T-helper 1 cell treated with Interleukin-12 subunit alpha and Interleukin-12 subunit beta and Interleukin-4 antibody, amounts not matched to agents 30 ng/mL and 1 ng/mL, for 36 hours (primary cell): ENCODE data around the gene F2RL1. TPM values are rescaled to one million over a fixed set of nuclear protein-coding genes. Genes with fewer than 3 reads are reported as not detected.

ENCODE experiments used
- intact Hi-C: fragments of 100-400 bp; cut with micrococcal nuclease; formaldehyde crosslinking; loops from one replicate; pipeline ENCODE4 v1.15.1; 2024
- total RNA-seq: library from RNA; stranded (reverse); gene quantifications from 2 replicates; pipeline ENCODE4 v1.2.3, GENCODE V29; 2022

Gene F2RL1
- total RNA-seq, 1 donor from 2014 or later, result 0.71 TPM

GRCh38 chr5:76849419-76850291, 30.8 kb downstream of the F2RL1 start, which contains the start of gene S100Z:
S100Z (plus strand) TSS chr5:76850014; CDS start chr5:76875360, 25,346 bp downstream.
- intact Hi-C loops, result loop anchor here (10.0 kb wide), 1 partner anchor 115 kb away; no protein-coding TSS in a partner anchor

DNA sequence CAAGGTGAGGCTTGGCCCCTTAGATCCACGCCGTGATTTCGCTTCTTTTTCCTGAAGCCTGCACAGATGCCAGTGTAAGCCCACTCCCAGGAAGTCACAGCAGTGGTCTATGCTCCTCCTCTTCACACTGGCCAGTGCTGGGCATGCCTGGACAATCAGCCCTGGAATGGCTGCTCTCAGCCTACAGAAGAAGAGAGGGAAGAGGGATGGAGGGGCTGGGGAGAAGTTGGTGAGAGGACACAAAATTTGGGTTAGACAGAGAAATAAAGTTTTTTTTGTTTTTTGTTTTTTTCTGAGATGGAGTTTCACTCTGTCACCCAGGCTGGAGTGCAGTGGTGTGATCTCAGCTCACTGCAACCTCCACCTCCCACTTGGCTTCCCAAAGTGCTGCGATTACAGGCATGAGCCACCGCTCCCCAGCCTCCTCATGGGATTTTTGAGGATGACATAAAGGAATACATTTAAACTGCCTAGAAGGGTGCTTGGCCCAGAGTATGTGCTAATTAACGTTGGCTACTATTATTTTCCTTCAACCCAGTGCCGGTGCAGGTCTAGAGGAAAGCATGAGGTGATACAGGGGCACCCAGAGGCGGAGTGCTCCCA, 31.8 kb downstream of the F2RL1 start:
- intact Hi-C loops, result loop anchor here (10.0 kb wide), 1 partner anchor 116 kb away; no protein-coding TSS in a partner anchor

- intact Hi-C loops, result loop anchor here (10.0 kb wide), 1 partner anchor 117 kb away; no protein-coding TSS in a partner anchor
Observed at GRCh38 chr5:76851728-76852369, 33.0 kb downstream of the F2RL1 start.

GRCh38 chr5:76852772-76853171, 33.9 kb downstream of the F2RL1 start:
- intact Hi-C loops, result loop anchor here (10.0 kb wide), 1 partner anchor 118 kb away; no protein-coding TSS in a partner anchor

- intact Hi-C loops, result loop anchor here (10.0 kb wide), 1 partner anchor 119 kb away; no protein-coding TSS in a partner anchor
Observed at GRCh38 chr5:76853741-76854140, 34.9 kb downstream of the F2RL1 start.

DNA sequence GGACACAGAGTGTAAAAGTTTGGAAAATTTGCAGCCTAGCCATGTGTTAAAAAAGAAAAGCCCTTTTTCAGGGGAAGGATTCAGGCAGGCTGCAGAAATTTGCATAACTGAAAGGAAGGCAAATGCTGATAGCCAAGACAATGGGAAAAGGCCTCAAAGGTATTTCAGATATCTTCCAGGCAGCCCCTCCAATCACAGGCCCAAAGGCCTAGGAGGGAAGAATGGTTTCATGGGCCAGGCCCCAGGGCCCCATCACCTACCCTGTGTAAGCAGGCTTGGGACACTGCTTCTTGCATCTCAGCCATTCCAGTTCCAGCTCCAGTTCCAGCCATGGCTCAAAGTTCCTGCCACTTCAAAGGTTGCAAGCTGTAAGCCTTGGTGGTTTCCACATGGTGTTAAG, 35.8 kb downstream of the F2RL1 start:
- intact Hi-C loops, result loop anchor here (10.0 kb wide), 1 partner anchor 120 kb away; no protein-coding TSS in a partner anchor

GRCh38 chr5:76855501-76855900, 36.7 kb downstream of the F2RL1 start:
- intact Hi-C loops, result loop anchor here (10.0 kb wide), 1 partner anchor 121 kb away; no protein-coding TSS in a partner anchor

GRCh38 chr5:76855961-76856360, 37.1 kb downstream of the F2RL1 start:
- intact Hi-C loops, result loop anchor here (2.0 to 10.0 kb wide), 2 partner anchors 37 to 121 kb away; partner anchors contain the start of gene F2RL1

GRCh38 chr5:76856800-76857199, 38.0 kb downstream of the F2RL1 start:
- intact Hi-C loops, result loop anchor here (2.0 to 10.0 kb wide), 2 partner anchors 38 to 122 kb away; partner anchors contain the start of gene F2RL1

DNA sequence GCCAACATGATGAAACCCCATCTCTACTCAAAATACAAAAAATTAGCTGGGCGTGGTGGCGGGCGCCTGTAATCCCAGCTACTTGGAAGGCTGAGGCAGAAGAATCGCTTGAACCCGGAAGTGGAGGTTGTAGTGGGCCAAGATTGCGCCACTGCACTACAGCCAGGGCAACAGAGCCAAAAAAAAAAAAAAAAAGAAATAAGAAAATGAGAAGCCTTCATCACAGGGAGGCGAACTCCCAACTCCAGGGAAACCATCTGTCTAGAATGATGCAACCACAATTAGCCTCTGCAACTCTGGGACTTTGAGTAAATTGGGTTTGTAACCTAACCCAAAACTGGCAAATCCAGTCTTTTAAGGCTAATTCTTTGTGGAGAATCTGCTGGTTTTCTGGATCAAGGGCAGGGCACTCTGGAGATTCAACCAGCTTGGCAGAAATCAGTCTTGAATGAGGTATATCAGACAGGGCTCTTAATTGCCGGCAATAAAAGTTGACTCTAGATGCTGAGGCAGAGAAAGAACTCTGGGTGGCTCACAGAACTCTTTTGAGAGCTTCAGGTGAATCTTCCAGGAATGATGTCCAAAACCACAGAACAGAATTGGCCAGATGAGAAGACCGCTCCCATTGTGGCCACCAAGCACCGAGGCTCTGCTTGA, 40.9 kb downstream of the F2RL1 start:
- intact Hi-C loops, result loop anchor here (10.0 kb wide), 1 partner anchor 125 kb away; no protein-coding TSS in a partner anchor

DNA sequence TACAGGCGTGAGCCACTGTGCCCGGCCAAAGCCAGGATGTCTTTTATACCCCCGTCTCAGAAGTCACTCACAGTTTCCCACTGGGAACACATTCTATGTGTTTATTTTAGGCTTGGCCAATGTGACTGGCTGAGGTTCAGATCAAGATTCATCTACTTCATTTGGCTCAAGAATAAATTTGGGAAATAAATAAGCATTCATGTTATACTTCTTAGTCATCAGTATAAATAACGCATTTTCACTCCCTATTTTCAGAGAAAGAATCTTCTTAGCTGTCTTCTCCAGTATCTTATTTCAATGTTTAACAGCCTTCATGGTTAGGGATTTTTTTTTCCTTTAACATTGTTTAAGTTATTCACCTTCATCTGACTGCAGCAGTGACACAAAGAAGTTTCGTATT, 42.8 kb downstream of the F2RL1 start:
- intact Hi-C loops, result no loop called here

GRCh38 chr5:76863001-76863400, 44.2 kb downstream of the F2RL1 start:
- intact Hi-C loops, result no loop called here

GRCh38 chr5:76866503-76866902, 47.7 kb downstream of the F2RL1 start:
- intact Hi-C loops, result loop anchor here (5.0 kb wide), 1 partner anchor 166 kb away; the partner anchor contains the start of gene AGGF1

DNA sequence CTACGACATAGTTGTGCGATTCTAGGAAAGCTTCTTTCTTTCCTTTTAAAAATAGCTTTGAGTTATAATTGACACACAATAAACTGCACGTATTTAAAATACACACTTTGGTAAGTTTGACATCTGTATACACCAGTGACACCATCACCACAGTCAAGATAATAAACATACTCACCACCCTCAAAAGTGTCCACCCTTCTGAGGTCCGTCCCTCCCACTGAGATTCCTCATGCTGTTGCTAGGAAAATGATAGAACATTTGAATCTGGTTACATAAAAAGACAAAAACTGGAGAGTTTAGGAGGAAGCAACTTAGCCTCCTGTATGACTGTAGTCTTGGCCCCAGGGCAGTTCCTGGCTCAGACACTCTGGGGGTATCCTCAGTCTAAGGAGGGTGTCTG, 48.2 kb downstream of the F2RL1 start:
- intact Hi-C loops, result loop anchor here (5.0 kb wide), 1 partner anchor 165 kb away; the partner anchor contains the start of gene AGGF1

DNA sequence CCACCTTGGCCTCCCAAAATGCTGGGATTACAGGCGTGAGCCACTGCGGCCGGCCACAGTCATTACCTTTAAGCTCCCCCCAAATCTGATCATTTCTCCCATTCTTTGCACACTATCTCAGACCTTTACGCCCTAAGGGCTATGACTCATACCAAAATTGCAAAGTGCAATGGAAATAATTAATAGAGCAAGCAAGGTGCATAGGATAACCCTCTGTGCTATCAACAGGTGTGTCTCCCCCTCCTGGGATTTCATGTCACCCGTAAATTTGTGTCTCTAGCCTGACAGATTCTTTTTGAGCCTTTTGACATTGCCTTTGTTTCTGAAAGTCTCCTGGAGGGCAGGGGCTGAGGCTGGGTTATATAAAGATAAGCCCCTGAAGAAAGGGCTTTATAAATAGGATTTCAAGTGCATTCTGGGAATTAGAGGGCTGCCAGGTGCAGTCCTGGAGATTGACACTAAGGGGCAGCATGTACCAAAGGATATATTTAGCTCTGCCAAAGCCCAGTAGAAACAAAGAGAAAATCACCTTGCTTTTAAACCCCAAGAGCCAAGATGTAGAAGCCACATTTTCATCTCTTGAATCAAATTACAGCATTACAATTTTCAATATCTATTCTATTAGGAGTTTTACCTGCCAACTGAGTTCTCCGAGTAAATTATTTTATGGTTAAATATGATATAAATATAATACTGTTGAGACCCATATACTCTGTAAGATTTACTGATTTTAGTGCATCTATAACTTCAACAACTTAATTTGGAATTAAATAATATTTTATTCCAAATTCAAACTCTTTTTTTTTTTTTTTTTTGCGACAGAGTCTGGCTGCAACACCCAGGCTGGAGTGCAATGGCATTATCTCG, 49.2 kb downstream of the F2RL1 start:
- intact Hi-C loops, result loop anchor here (1.0 to 5.0 kb wide), 12 partner anchors 148 to 1432 kb away; partner anchors contain the start of genes AGGF1 and WDR41

- intact Hi-C loops, result no loop called here
Observed at GRCh38 chr5:76870046-76870445, 51.2 kb downstream of the F2RL1 start.

GRCh38 chr5:76874088-76874581, 55.3 kb downstream of the F2RL1 start:
- intact Hi-C loops, result no loop called here
